Subcutaneous adipose tissue (tissue), 4 donors: ENCODE results near the gene ALG11. TPM values are rescaled to one million over a fixed set of nuclear protein-coding genes. Genes with fewer than 3 reads are reported as not detected.

ENCODE experiments used
- CTCF ChIP-seq: fragments of 450-650 bp; IDR thresholded peaks from one replicate; pipeline ENCODE4 v1.5.1; 2016; ENCODE audit warnings: low read depth, mild to moderate bottlenecking, control low read depth, antibody characterized with exemption, moderate library complexity
- total RNA-seq, 4 donors: library from RNA; depleted of rRNA; stranded (reverse); fragments of >200 nt; gene quantifications; one replicate each; pipeline ENCODE4 v1.1.0, GENCODE V29; 2016

ALG11 gene
- total RNA-seq, 4 donors from 2014 or later, result 18.9 to 39.5 (median 19.8) TPM

- TF ChIP-seq CTCF, result no peak
These were observed 18.5 kb upstream of the ALG11 start for GRCh38 chr13:51993713-51994112.

GRCh38 chr13:51995677-51996551 is 16.3 kb upstream of the ALG11 start:
- TF ChIP-seq CTCF, result no peak

- TF ChIP-seq CTCF, result no peak
These were observed 15.6 kb upstream of the ALG11 start for GRCh38 chr13:51996641-51997040.

GRCh38 chr13:51997186-51997585 is 15.0 kb upstream of the ALG11 start:
- TF ChIP-seq CTCF, result no peak

- no peak for TF ChIP-seq CTCF
These were observed 14.4 kb upstream of the ALG11 start for GRCh38 chr13:51997641-51998330.

- TF ChIP-seq CTCF, result no peak
These were observed 13.3 kb upstream of the ALG11 start for GRCh38 chr13:51998723-51999509.

- no peak for TF ChIP-seq CTCF
These were observed 12.7 kb upstream of the ALG11 start for GRCh38 chr13:51999510-51999911.
